Measurements from ENCODE around the gene BARX2. TPM values are rescaled to one million over a fixed set of nuclear protein-coding genes. Genes with fewer than 3 reads are reported as not detected.

The BARX2 gene
- total RNA-seq, 4 donors from 2014 or later, result 1.4 TPM; not detected in 3

GRCh38 chr11:129440028-129440713 is 64.5 kb downstream of the BARX2 start:
- ATAC-seq (ENCODE audit: low FRiP score), result peak; percentile 91
- TF ChIP-seq, protein P1, sequence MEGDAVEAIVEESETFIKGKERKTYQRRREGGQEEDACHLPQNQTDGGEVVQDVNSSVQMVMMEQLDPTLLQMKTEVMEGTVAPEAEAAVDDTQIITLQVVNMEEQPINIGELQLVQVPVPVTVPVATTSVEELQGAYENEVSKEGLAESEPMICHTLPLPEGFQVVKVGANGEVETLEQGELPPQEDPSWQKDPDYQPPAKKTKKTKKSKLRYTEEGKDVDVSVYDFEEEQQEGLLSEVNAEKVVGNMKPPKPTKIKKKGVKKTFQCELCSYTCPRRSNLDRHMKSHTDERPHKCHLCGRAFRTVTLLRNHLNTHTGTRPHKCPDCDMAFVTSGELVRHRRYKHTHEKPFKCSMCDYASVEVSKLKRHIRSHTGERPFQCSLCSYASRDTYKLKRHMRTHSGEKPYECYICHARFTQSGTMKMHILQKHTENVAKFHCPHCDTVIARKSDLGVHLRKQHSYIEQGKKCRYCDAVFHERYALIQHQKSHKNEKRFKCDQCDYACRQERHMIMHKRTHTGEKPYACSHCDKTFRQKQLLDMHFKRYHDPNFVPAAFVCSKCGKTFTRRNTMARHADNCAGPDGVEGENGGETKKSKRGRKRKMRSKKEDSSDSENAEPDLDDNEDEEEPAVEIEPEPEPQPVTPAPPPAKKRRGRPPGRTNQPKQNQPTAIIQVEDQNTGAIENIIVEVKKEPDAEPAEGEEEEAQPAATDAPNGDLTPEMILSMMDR (IDR thresholded peaks at IDR 0.05), result no peak
- DNase-seq (ENCODE audit: low spot score), result no peak

GRCh38 chr11:129442171-129442570 is 66.5 kb downstream of the BARX2 start:
- DNase-seq (ENCODE audit: low spot score) (no peak), ATAC-seq (ENCODE audit: low FRiP score) (no peak)
- TF ChIP-seq, protein P1 (IDR thresholded peaks at IDR 0.05), result no peak

GRCh38 chr11:129443276-129443675 is 67.6 kb downstream of the BARX2 start:
- no peak for ATAC-seq (ENCODE audit: low FRiP score)
- TF ChIP-seq, protein P1 (IDR thresholded peaks at IDR 0.05), result no peak
- no peak for DNase-seq (ENCODE audit: low spot score)

GRCh38 chr11:129444274-129444673 is 68.6 kb downstream of the BARX2 start:
- TF ChIP-seq, protein P1 (IDR thresholded peaks at IDR 0.05), result no peak
- DNase-seq (ENCODE audit: low spot score) (no peak), ATAC-seq (ENCODE audit: low FRiP score) (no peak)

- TF ChIP-seq, protein P1 (IDR thresholded peaks at IDR 0.05), result no peak
- ATAC-seq (ENCODE audit: low FRiP score) (no peak), DNase-seq (ENCODE audit: low spot score) (no peak)
Measured at GRCh38 chr11:129445226-129445625, 69.6 kb downstream of the BARX2 start.

- TF ChIP-seq, protein P1 (IDR thresholded peaks at IDR 0.05), result no peak
- DNase-seq (ENCODE audit: low spot score), result no peak
- no peak for ATAC-seq (ENCODE audit: low FRiP score)
Measured at GRCh38 chr11:129446572-129446971, 70.9 kb downstream of the BARX2 start.

- TF ChIP-seq, protein P1 (IDR thresholded peaks at IDR 0.05), result no peak
- ATAC-seq (ENCODE audit: low FRiP score) (no peak), DNase-seq (ENCODE audit: low spot score) (no peak)
Measured at GRCh38 chr11:129447654-129448239, 72.1 kb downstream of the BARX2 start.
